Limb (tissue), 2 donors: Measurements from ENCODE around the gene FLT4.
"Not testable (repeated sequence)": the region's sequence is repeated elsewhere in the genome, so short reads cannot be mapped to it uniquely, and the experiment has no call there.

ENCODE experiments used
- DNase-seq, 2 donors: peaks; one replicate each; pipeline ENCODE4 v3.0.0-alpha.2; 2016; ENCODE audit errors: extremely low spot score in 2 of 2

FLT4 gene

GRCh38 chr5:180649297-180650039, at the start of gene FLT4:
FLT4 (minus strand) TSS chr5:180649600; CDS start chr5:180649545, 55 bp downstream.
- DNase-seq: no peak

GRCh38 chr5:180699042-180699441, 49.6 kb upstream of the FLT4 start:
- DNase-seq: no peak

GRCh38 chr5:180696116-180696515, 46.7 kb upstream of the FLT4 start:
- no peak for DNase-seq

- DNase-seq: no peak
Observed at GRCh38 chr5:180692429-180692828, 43.0 kb upstream of the FLT4 start.

- no peak for DNase-seq
Observed at GRCh38 chr5:180691046-180691445, 41.6 kb upstream of the FLT4 start.

- no peak for DNase-seq
Observed at GRCh38 chr5:180690562-180690961, 41.2 kb upstream of the FLT4 start.

GRCh38 chr5:180689775-180690174, 40.4 kb upstream of the FLT4 start:
- DNase-seq: no peak

GRCh38 chr5:180689071-180689694, 39.8 kb upstream of the FLT4 start:
- DNase-seq: peak in 1 of 2 donors; percentile 23

GRCh38 chr5:180688330-180689070, 39.1 kb upstream of the FLT4 start:
- no peak for DNase-seq

GRCh38 chr5:180686799-180687198, 37.4 kb upstream of the FLT4 start:
- DNase-seq: not testable (repeated sequence)

- no peak for DNase-seq
Observed at GRCh38 chr5:180684623-180685161, 35.3 kb upstream of the FLT4 start.

GRCh38 chr5:180683220-180683922, 34.0 kb upstream of the FLT4 start:
- no peak for DNase-seq

- no peak for DNase-seq
Observed at GRCh38 chr5:180682560-180682959, 33.2 kb upstream of the FLT4 start.

GRCh38 chr5:180682008-180682407, 32.6 kb upstream of the FLT4 start:
- not testable (repeated sequence) for DNase-seq

GRCh38 chr5:180678319-180678718, 28.9 kb upstream of the FLT4 start:
- DNase-seq: not testable (repeated sequence)

- no peak for DNase-seq
Observed at GRCh38 chr5:180675036-180675635, 25.7 kb upstream of the FLT4 start.

- DNase-seq: peak in 1 of 2 donors; percentile 41
Observed at GRCh38 chr5:180674090-180674475, 24.7 kb upstream of the FLT4 start.

- no peak for DNase-seq
Observed at GRCh38 chr5:180673371-180674089, 24.1 kb upstream of the FLT4 start.

- DNase-seq: not testable (repeated sequence)
Observed at GRCh38 chr5:180671958-180672524, 22.6 kb upstream of the FLT4 start.
